Liver (tissue), 9 donors: ENCODE measurements around the gene GSTM3. TPM values are rescaled to one million over a fixed set of nuclear protein-coding genes. Genes with fewer than 3 reads are reported as not detected.
"Not testable (repeated sequence)": the region's sequence is repeated elsewhere in the genome, so short reads cannot be mapped to it uniquely, and the experiment has no call there.

Source experiments
- DNase-seq: peaks from one replicate; pipeline ENCODE4 v3.0.0-alpha.2; 2017; ENCODE audit warnings: low spot score
- H3K27ac ChIP-seq, 2 donors: one replicate each; pipeline ENCODE4 v1.7.0; 2013; ENCODE audit warnings: inconsistent platforms in 2 of 2, low read length in 2 of 2, control low read depth in 1 of 2, low read depth in 1 of 2, mild to moderate bottlenecking in 1 of 2
- H3K27me3 ChIP-seq, 4 donors: one replicate each; pipeline versions ENCODE4 v1.6.1 to v1.7.0; 2013; ENCODE audit warnings: low read length in 3 of 4, inconsistent platforms in 1 of 4, mild to moderate bottlenecking in 1 of 4, moderate library complexity in 1 of 4; ENCODE audit not compliant: control insufficient read depth in 4 of 4, insufficient read depth in 4 of 4
- H3K36me3 ChIP-seq, 4 donors: one replicate each; pipeline versions ENCODE4 v1.6.1 to v1.7.0; 2013; ENCODE audit warnings: low read length in 3 of 4, mild to moderate bottlenecking in 3 of 4, low read depth in 1 of 4, moderate library complexity in 1 of 4; ENCODE audit not compliant: control insufficient read depth in 4 of 4, insufficient read depth in 3 of 4
- H3K4me1 ChIP-seq, 4 donors: one replicate each; pipeline versions ENCODE4 v1.6.1 to v1.7.0; 2013; ENCODE audit warnings: low read length in 3 of 4, mild to moderate bottlenecking in 3 of 4, moderate library complexity in 1 of 4; ENCODE audit not compliant: control insufficient read depth in 4 of 4, insufficient read depth in 4 of 4
- H3K4me3 ChIP-seq, 3 donors: one replicate each; pipeline versions ENCODE4 v1.6.1 to v1.7.0; 2013; ENCODE audit warnings: low read length in 3 of 3, control low read depth in 1 of 3, low read depth in 1 of 3, mild to moderate bottlenecking in 1 of 3
- H3K9ac ChIP-seq, 2 donors: one replicate each; pipeline ENCODE4 v1.7.0; 2013; ENCODE audit warnings: low read length in 2 of 2, mild to moderate bottlenecking in 2 of 2, moderate library complexity in 2 of 2, control low read depth in 1 of 2, low read depth in 1 of 2
- H3K9me3 ChIP-seq, 4 donors: one replicate each; pipeline versions ENCODE4 v1.6.1 to v1.7.0; 2013; ENCODE audit warnings: low read length in 3 of 4; ENCODE audit not compliant: control insufficient read depth in 4 of 4
- EGR1 ChIP-seq, 2 donors: IDR thresholded peaks; 2 replicates each; pipeline ENCODE4 v1.6.1; 2016 to 2018; ENCODE audit warnings: antibody characterized with exemption in 2 of 2, low read depth in 2 of 2
- FOXA1 ChIP-seq: IDR thresholded peaks from 2 replicates; pipeline ENCODE4 v1.6.1; 2016; ENCODE audit warnings: antibody characterized with exemption
- FOXA2 ChIP-seq: IDR thresholded peaks from 2 replicates; pipeline ENCODE4 v1.6.1; 2016; ENCODE audit warnings: antibody characterized with exemption
- GABPA ChIP-seq, 2 donors: IDR thresholded peaks in 1 of 2; conservative IDR thresholded peaks in 1 of 2; 2 replicates each; pipeline ENCODE4 v1.6.1; 2016; ENCODE audit warnings: antibody characterized with exemption in 2 of 2, mild to moderate bottlenecking in 1 of 2, moderate library complexity in 1 of 2
- HNF4A ChIP-seq, 2 donors: conservative IDR thresholded peaks; 2 replicates each; pipeline ENCODE4 v1.6.1; 2016; ENCODE audit warnings: antibody characterized with exemption in 2 of 2, mild to moderate bottlenecking in 2 of 2
- HNF4G ChIP-seq: IDR thresholded peaks from 2 replicates; pipeline ENCODE4 v1.6.1; 2016; ENCODE audit warnings: antibody characterized with exemption
- JUND ChIP-seq, 2 donors: IDR thresholded peaks; 2 replicates each; pipeline ENCODE4 v1.6.1; 2016; ENCODE audit warnings: antibody characterized with exemption in 2 of 2
- NR2F2 ChIP-seq: IDR thresholded peaks from 2 replicates; pipeline ENCODE4 v1.6.1; 2016; ENCODE audit warnings: antibody characterized with exemption
- RAD21 ChIP-seq, 2 donors: IDR thresholded peaks; 2 replicates each; pipeline ENCODE4 v1.6.1; 2016; ENCODE audit warnings: antibody characterized with exemption in 2 of 2, mild to moderate bottlenecking in 2 of 2
- RXRA ChIP-seq, 2 donors: IDR thresholded peaks; 2 replicates each; pipeline ENCODE4 v1.6.1; 2017 to 2018; ENCODE audit warnings: antibody characterized with exemption in 2 of 2, mild to moderate bottlenecking in 1 of 2
- SP1 ChIP-seq: IDR thresholded peaks from 2 replicates; pipeline ENCODE4 v1.6.1; 2018; ENCODE audit warnings: antibody characterized with exemption, mild to moderate bottlenecking
- TAF1 ChIP-seq: conservative IDR thresholded peaks from 2 replicates; pipeline ENCODE4 v1.6.1; 2016; ENCODE audit warnings: antibody characterized with exemption, mild to moderate bottlenecking
- YY1 ChIP-seq: IDR thresholded peaks from 2 replicates; pipeline ENCODE4 v1.6.1; 2016; ENCODE audit warnings: antibody characterized with exemption, mild to moderate bottlenecking
- WGBS: extraction: QIAGEN DNeasy Blood & Tissue Kit; methylation state at CpG from one replicate; pipeline ENCODE4 v1.1.7; 2013; 5-methylcytosine and 5-hydroxymethylcytosine counted together
- polyA plus RNA-seq, 2 donors: library from polyadenylated mRNA; stranded (reverse) in 1 of 2; unstranded in 1 of 2; fragments of 200-250 nt in 1 of 2; fragments of >200 nt in 1 of 2; fragmentation: Nextera tagmentation in 1 of 2; extraction: Ambion mirVana in 1 of 2; gene quantifications; one replicate each; pipeline versions ENCODE4 v1.2.1 to v1.2.3, GENCODE V29; 2013 to 2015
- total RNA-seq, 2 donors: library from RNA; depleted of rRNA; stranded (reverse); fragments of >200 nt; gene quantifications; one replicate each; pipeline ENCODE4 v1.2.3, GENCODE V29; 2014
- TF ChIP-seq, protein P1 (sequence below): IDR thresholded peaks from 2 replicates; pipeline ENCODE4 v1.6.1; 2016; ENCODE audit warnings: antibody characterized with exemption
- TF ChIP-seq, protein P2 (sequence below): fragments of 150-350 bp; IDR thresholded peaks from 2 replicates; pipeline ENCODE4 v1.5.1; 2017; ENCODE audit warnings: improper control_type of control experiment, low read depth, low read length; ENCODE audit not compliant: missing input control
- TF ChIP-seq, protein P3 (sequence below): IDR thresholded peaks from 2 replicates; pipeline ENCODE4 v1.6.1; 2016; ENCODE audit warnings: antibody characterized with exemption
- TF ChIP-seq, protein P4 (sequence below): IDR thresholded peaks from 2 replicates; pipeline ENCODE4 v1.6.1; 2016; ENCODE audit warnings: antibody characterized with exemption
- TF ChIP-seq, protein P5 (sequence below): IDR thresholded peaks from 2 replicates; pipeline ENCODE4 v1.6.1; 2016; ENCODE audit warnings: antibody characterized with exemption, mild to moderate bottlenecking
- donor health status: healthy.
- donor health status: healthy.
- donor health status: healthy.
- donor health status: healthy.
- donor health status: healthy.

The GSTM3 gene
- total and polyA plus RNA-seq, 4 donors, result 6.9 to 51.5 (median 34.9) TPM

DNA sequence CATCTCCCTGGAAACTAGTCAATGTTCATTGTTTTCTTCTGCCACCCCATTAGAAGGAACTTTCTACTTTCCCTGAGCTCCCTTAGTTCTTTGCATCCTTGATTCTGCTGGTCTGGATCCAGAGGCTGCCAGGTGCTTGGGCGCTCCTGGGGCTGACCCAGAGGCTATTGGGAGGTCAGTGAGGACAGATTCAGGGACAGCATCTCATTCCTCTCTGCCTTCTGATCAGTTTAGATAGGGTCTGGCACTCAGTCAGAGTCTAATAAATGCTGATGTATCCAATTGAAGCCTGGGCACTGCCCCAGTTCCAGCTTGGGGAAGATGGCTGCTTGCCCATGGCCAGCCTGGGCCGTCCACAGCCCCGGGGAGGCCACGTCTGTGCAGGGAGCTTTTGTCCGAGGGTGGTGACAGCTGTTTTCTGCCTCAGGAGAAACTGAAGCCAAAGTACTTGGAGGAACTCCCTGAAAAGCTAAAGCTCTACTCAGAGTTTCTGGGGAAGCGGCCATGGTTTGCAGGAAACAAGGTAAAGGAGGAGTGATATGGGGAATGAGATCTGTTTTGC lies 50.9 kb downstream of the GSTM3 start (continued):
- TF ChIP-seq, protein P1, sequence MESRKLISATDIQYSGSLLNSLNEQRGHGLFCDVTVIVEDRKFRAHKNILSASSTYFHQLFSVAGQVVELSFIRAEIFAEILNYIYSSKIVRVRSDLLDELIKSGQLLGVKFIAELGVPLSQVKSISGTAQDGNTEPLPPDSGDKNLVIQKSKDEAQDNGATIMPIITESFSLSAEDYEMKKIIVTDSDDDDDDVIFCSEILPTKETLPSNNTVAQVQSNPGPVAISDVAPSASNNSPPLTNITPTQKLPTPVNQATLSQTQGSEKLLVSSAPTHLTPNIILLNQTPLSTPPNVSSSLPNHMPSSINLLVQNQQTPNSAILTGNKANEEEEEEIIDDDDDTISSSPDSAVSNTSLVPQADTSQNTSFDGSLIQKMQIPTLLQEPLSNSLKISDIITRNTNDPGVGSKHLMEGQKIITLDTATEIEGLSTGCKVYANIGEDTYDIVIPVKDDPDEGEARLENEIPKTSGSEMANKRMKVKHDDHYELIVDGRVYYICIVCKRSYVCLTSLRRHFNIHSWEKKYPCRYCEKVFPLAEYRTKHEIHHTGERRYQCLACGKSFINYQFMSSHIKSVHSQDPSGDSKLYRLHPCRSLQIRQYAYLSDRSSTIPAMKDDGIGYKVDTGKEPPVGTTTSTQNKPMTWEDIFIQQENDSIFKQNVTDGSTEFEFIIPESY, result no peak

DNA sequence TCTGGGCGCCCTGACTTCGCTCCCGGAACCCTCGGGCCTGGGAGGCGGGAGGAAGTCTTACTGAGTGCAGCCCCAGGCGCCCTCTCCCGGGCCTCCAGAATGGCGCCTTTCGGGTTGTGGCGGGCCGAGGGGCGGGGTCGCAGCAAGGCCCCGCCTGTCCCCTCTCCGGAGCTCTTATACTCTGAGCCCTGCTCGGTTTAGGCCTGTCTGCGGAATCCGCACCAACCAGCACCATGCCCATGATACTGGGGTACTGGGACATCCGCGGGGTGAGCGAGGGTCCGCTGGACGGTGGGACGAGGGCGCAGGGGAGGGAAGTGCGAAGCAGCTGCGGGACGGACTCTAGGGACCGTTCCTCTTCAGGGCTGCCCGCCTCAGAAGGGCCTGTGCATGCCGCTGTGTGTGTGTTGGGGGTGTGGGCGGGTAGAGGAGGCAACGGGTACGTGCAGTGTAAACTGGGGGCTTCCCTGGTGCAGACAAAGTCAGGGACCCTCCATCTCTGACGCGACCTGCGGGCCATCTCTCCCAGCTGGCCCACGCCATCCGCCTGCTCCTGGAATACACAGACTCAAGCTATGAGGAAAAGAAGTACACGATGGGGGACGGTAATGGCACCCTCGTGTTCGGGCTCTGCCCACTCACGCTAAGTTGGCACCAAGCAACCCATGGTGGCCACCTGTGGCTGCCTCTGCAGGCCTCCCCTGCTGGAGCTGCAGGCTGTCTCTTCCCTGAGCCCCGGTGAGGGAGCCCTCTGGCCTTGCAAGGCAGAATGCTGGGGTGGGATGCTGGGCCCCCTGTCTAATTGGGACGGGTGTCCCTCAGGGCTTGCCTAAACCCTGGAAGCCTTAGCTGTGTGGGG lies 53.0 kb downstream of the GSTM3 start, which contains the start of gene GSTM1:
Gene GSTM1 (plus strand): TSS at position 177 of the 859 bp plus-strand sequence. CDS start 57 bp downstream, at position 234.
- WGBS, result under 1% methylated on average over 46 of the region's 46 CpGs
- DNase-seq, result no peak
- no peaks in the 10 kb centered on the region for H3K9me3 ChIP-seq
- H3K9ac ChIP-seq, result peak within 1 kb of the TSS in 1 of 2 donors; percentile 81
- no peak for TF ChIP-seq FOXA2
- no peak for TF ChIP-seq FOXA1
- no peak for TF ChIP-seq EGR1 (IDR thresholded peaks at IDR 0.05; ENCODE audit: low read depth in 2 of 2)
- TF ChIP-seq YY1, result peak; percentile 88
- TF ChIP-seq, protein P2, sequence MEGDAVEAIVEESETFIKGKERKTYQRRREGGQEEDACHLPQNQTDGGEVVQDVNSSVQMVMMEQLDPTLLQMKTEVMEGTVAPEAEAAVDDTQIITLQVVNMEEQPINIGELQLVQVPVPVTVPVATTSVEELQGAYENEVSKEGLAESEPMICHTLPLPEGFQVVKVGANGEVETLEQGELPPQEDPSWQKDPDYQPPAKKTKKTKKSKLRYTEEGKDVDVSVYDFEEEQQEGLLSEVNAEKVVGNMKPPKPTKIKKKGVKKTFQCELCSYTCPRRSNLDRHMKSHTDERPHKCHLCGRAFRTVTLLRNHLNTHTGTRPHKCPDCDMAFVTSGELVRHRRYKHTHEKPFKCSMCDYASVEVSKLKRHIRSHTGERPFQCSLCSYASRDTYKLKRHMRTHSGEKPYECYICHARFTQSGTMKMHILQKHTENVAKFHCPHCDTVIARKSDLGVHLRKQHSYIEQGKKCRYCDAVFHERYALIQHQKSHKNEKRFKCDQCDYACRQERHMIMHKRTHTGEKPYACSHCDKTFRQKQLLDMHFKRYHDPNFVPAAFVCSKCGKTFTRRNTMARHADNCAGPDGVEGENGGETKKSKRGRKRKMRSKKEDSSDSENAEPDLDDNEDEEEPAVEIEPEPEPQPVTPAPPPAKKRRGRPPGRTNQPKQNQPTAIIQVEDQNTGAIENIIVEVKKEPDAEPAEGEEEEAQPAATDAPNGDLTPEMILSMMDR, result peak; percentile 35
- TF ChIP-seq, protein P3, sequence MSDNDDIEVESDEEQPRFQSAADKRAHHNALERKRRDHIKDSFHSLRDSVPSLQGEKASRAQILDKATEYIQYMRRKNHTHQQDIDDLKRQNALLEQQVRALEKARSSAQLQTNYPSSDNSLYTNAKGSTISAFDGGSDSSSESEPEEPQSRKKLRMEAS, result no peak
- TF ChIP-seq NR2F2, result no peak
- TF ChIP-seq, protein P1, result no peak
- TF ChIP-seq, protein P4, sequence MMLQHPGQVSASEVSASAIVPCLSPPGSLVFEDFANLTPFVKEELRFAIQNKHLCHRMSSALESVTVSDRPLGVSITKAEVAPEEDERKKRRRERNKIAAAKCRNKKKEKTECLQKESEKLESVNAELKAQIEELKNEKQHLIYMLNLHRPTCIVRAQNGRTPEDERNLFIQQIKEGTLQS, result no peak
- peak; percentile 48 to 61 for TF ChIP-seq RAD21 (IDR thresholded peaks at IDR 0.05)
- TF ChIP-seq HNF4G, result no peak
- peak; percentile 10 to 53 for TF ChIP-seq RXRA (IDR thresholded peaks at IDR 0.05)
- TF ChIP-seq HNF4A (conservative IDR thresholded peaks at IDR 0.05), result no peak
- no peak for TF ChIP-seq JUND (IDR thresholded peaks at IDR 0.05)
- TF ChIP-seq SP1, result no peak
- TF ChIP-seq, protein P5, sequence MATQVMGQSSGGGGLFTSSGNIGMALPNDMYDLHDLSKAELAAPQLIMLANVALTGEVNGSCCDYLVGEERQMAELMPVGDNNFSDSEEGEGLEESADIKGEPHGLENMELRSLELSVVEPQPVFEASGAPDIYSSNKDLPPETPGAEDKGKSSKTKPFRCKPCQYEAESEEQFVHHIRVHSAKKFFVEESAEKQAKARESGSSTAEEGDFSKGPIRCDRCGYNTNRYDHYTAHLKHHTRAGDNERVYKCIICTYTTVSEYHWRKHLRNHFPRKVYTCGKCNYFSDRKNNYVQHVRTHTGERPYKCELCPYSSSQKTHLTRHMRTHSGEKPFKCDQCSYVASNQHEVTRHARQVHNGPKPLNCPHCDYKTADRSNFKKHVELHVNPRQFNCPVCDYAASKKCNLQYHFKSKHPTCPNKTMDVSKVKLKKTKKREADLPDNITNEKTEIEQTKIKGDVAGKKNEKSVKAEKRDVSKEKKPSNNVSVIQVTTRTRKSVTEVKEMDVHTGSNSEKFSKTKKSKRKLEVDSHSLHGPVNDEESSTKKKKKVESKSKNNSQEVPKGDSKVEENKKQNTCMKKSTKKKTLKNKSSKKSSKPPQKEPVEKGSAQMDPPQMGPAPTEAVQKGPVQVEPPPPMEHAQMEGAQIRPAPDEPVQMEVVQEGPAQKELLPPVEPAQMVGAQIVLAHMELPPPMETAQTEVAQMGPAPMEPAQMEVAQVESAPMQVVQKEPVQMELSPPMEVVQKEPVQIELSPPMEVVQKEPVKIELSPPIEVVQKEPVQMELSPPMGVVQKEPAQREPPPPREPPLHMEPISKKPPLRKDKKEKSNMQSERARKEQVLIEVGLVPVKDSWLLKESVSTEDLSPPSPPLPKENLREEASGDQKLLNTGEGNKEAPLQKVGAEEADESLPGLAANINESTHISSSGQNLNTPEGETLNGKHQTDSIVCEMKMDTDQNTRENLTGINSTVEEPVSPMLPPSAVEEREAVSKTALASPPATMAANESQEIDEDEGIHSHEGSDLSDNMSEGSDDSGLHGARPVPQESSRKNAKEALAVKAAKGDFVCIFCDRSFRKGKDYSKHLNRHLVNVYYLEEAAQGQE, result peak; percentile 40
- TF ChIP-seq GABPA (IDR thresholded peaks at IDR 0.05 in 1 of 2, conservative IDR thresholded peaks at IDR 0.05 in 1 of 2), result no peak
- no peak for TF ChIP-seq TAF1
- peak within 1 kb of the TSS; percentile 66 to 67 for H3K27ac ChIP-seq
- H3K4me1 ChIP-seq, result peaks cover 4 to 32% (median 20%) of the 10 kb centered on the region in 4 donors
- H3K27me3 ChIP-seq, result no peaks in the 10 kb centered on the region
- H3K4me3 ChIP-seq, result peak within 1 kb of the TSS; percentile 68 to 87 (median 75)
- H3K36me3 ChIP-seq, result peaks cover 0 to 1% (median 0%) of the 10 kb centered on the region in 4 donors

DNA sequence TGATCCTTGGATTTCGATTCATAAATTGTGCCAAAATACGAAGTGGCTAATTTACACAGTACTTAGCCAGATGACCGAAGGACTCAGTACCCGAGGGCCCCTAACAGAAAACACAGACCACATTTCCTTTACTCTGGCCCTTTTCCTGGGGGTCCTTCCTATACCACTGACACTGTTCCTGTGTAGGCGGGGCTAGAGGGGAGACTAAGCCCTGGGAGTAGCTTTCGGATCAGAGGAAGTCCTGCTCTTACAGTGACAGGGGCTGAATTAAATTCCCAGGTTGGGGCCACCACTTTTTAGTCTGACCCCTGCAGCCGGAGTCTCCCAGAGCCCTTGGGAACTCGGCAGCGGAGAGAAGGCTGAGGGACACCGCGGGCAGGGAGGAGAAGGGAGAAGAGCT lies 53.7 kb downstream of the GSTM3 start:
- not testable (repeated sequence) for H3K27me3 ChIP-seq, DNase-seq, H3K36me3 ChIP-seq, H3K9me3 ChIP-seq
- peak overlapping the region; percentile 66 to 67 for H3K27ac ChIP-seq
- H3K4me1 ChIP-seq, result peaks cover 1 to 32% (median 20%) of the 10 kb centered on the region in 4 donors
- WGBS, result 27% methylated on average over 11 of the region's 11 CpGs
- H3K9ac ChIP-seq, result peak overlapping the region in 1 of 2 donors; percentile 67
- peak overlapping the region in 1 of 3 donors; percentile 68 for H3K4me3 ChIP-seq
